ENCODE measurements around the gene THSD7B.

DNA sequence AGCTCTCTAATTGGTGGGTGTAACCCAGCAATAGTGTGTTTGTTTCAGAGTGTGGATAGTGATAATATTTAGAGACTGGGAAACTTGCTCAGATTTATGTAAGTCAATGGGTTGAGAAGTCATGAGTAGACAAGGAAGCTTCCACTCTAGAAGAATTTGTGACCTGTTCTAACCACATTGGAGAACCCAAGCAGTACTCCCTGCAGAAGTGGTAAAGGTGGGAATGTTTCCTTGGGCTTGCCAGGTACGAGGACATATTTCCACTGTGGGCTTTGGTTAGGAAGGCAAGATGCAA lies 350.4 kb downstream of the THSD7B start:
- TF ChIP-seq, protein P1, sequence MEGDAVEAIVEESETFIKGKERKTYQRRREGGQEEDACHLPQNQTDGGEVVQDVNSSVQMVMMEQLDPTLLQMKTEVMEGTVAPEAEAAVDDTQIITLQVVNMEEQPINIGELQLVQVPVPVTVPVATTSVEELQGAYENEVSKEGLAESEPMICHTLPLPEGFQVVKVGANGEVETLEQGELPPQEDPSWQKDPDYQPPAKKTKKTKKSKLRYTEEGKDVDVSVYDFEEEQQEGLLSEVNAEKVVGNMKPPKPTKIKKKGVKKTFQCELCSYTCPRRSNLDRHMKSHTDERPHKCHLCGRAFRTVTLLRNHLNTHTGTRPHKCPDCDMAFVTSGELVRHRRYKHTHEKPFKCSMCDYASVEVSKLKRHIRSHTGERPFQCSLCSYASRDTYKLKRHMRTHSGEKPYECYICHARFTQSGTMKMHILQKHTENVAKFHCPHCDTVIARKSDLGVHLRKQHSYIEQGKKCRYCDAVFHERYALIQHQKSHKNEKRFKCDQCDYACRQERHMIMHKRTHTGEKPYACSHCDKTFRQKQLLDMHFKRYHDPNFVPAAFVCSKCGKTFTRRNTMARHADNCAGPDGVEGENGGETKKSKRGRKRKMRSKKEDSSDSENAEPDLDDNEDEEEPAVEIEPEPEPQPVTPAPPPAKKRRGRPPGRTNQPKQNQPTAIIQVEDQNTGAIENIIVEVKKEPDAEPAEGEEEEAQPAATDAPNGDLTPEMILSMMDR (IDR thresholded peaks at IDR 0.05) = no peak
- no peak for TF ChIP-seq POLR2AphosphoS5 (IDR thresholded peaks at IDR 0.05)
